Renal cortex interstitium (tissue), 11 donors: ENCODE results near the gene TSPOAP1. TPM values are rescaled to one million over a fixed set of nuclear protein-coding genes. Genes with fewer than 3 reads are reported as not detected.

ENCODE experiments used
- DNase-seq, 11 donors: peaks; one replicate each; pipeline ENCODE4 v3.0.0-alpha.2; 2013; ENCODE audit warnings: low read depth in 9 of 11, low spot score in 4 of 11; ENCODE audit errors: extremely low read depth in 1 of 11
- polyA plus RNA-seq, 3 donors: library from polyadenylated mRNA; unstranded; fragments of 120-200 nt; gene quantifications; one replicate each; pipeline ENCODE4 v1.2.1, GENCODE V29; 2013; ENCODE audit not compliant: insufficient read length in 3 of 3

Gene TSPOAP1
- polyA plus RNA-seq, 3 donors = 46.5 to 78.4 (median 52.6) TPM

DNA sequence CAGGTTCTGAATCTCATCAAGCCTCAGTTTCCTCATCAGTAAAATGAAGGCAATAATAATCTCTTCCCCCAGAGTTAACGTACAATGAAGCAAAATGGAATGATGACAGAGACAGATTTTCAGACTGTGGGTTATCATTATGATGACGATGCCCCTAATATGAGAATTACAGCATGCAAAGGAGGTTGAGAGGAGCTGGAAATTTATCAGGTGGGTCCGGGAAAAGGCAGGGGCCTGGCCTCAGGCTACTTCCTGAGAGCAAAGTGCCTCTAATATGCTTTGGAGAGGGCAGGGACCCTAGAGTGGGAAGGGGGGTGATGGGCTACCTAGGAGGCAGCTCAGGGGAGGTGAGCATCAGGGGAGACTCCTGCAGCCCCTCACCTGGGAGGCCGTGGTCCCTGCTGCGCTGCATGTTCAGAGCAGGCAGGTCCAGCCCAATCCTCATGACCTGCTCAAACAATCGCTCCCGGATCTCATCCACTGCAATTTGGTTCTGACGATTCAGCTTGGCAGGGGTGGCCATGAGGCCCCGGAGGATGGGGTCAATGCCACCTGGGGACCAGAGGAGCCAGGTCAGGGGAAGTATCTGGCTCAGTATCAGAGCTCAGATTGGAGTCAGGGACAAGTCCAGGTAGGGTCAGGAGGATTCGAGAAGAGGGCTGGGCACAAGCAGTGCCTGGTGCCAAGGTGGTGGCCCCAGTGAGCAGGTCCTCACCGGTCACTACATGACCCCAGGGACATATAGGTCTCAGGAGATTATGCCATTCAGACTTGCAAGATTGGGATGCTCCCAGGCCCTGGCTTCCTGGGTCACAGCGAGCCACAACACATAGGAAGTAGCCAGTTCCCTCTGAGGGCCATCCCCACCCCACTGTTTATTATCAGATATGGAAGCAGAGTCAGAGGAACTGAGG, 56.0 kb downstream of the TSPOAP1 start:
- no peak for DNase-seq

DNA sequence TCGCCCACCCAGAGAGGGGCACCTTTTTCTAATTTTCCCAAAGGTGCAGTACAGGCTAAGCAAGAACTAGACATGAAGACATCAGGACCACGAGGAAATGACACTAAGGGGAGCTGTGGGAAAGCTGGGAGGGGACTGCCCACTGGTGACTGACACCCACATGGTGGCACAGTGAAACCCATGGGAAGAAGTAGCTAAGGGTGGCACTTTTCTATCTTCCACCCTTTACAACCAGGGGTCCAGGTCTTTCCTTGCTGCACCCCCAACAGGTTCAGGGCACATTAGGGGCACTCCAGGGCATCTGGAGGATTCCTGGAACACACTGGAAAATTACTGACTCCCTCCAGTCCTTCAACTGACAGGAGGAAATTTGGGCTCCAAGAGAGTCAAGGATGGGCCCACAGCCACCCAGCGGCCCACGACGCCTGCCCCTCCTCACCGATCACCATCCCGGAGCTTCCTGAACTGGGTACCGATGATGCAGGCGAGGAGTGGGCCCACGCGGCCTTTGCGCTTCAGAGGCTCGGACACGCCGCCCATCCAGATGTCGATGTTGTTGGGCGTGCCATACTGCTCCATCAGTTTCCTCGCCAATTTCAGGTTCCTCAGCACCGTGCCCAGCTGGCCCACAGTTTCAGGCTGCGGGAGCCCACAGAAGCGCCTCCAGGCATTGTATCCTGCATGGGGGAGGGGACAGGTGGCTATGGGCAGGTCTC, 57.2 kb downstream of the TSPOAP1 start:
- no peak for DNase-seq

DNA sequence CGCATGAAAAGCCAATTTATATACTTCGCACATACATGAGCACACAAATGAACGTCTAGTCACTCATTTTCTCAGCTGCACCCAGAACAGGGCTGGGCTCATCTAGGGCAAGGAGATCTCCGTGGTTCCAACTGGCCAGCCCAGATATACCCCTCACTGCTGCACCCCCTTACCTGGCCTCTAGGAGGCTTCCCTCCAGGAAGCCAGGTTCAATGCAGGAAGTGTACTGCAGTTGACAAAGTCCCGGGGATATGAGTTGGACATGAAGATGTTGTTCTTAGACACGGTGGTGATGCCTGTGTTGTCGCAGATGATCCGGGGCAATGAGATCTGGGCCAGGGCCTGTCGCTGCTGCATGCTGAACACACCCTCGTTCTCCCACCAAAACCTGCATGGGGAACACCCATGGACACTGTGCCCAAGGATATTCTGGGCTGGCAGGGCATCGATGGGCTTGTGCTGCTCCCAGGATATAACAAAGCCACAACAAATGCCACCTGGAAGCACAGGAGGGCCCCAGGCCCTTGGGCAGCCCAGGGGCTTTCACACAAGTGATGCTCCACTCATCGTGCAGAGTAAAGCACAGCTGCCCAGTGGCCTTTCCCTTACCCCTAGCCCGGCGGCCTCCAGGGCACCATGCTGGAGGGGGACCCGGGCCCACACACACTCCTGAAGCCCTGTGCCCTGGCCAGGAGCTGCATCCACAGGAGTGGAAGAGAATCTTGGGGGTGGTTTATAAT, 57.9 kb downstream of the TSPOAP1 start:
- no peak for DNase-seq

DNA sequence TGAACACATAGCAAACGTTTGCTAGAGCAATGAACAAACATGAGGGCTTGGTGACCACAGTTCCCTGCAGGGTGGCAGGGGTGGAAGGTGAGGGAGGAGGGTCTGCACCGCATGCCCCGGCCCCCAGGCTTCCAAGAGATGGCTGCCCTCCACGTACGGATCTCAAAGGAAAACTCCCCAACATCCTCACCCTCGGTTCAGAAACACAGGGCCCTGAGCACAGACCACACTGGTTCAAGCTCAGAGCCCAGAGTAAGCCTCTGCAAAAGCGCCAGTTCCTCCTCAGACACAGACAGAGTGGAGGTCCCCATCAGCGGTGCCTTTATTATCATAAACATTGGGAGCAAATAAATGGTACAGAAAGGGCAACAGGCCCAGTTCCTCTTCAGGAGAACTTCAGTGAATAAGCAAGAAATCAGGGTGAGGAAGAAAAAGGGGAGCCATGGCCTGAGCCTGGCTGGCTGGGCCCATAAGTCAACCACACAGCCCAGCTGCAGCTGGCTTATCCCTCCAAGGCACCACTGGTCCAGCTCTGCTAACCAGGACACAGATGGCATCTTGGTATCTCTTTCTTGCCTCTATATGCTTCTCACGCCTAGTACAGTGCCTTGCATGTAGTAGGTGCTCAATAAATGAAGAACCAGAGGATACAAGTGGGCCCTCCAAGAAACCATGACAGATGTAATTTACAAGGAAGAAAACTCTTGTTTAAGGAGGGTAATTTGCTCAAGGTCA, 58.9 kb downstream of the TSPOAP1 start:
- no peak for DNase-seq

DNA sequence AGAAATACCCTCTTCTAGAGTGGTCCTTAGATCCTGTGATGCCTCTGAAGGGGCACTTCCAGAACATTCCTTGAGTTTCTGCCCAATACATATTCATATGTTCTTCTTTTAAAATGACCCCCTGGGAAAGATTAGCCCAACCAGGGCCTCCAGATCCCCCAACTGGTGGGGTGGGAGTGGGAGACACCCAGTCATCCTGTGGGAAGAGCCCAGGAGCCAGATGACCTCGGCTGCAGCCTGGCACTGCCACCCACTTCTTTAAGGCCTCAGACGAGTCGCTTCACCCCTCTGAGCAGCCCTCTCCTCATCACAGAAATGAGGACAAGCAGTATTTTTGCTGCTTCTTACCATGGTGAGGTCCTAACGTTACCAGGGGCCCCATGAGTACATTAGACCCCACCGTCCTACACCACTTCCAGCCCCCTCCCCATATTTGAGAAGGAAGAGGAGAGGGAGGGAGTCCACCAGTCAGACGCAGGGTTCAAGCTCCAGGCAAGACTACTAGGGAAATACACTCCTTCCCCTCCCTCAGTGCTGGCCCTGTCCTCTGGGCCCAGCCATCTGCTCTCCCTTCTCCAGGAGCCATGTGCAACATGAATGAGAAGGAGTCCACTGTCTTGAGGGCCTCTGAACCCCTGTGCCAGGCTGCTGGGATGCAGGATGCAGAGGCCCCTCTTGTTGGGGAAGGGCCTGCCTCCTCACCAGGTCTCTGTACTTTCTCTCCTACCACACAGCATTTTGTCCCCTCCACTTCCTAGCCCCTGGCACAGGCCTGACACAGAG, 59.6 kb downstream of the TSPOAP1 start:
- no peak for DNase-seq

DNA sequence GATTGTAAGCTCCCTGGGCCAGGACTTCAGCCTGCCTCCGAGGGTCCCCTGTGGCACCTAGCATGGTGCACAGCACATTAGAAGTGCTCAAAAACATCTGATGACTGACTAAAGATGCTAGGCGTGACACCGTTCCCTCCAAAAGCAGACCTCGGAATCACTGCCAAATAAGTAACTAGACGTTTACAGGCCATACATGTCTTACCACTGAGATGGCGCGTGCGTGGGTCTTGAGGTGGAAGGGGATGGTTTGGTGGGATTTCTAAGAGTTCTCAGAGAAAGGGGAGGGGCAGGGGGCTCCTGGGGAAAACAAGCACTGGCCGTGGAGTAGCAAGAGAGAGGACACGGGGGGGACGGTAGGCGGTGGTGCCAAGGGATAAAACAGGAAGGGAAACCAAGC, 60.3 kb downstream of the TSPOAP1 start:
- DNase-seq = no peak

DNA sequence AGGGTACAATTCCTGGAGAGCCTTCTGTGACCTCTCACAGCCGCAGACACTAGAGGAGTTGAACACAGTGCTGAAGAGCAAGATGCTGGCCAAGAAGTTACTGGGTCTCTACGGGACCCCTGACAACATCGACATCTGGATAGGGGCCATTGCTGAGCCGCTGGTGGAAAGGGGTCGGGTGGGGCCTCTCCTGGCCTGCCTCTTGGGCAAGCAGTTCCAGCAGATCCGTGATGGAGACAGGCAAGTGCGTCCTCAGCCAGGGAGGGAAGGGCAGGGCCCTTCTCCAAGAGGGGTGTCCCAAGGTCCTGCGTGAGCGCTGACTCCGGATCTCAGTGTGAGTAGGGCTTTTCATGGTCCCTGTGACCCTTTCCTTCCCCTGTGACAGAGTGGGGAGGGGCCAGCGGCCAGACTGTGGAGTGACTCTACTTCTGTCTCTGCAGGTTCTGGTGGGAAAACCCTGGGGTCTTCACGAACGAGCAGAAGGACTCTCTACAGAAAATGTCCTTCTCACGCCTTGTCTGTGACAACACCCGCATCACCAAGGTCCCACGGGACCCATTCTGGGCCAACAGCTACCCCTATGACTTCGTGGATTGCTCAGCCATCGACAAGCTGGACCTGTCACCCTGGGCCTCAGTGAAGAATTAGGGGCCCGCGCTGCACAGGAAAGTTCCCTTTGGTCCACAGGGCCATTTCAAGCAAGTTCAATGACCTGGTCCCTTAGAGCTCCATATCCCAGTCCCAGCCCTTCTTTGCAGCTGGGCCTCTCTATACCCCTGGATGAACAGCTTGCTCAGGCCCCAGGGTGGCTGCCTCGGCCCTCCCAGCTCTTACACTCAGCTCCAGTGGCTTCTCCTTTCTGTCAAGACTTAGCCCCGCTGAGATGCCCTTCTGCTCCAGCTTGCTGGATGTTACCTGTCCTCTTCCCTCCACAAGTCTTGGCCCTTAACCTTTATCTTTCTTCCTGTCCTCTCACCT, 61.0 kb downstream of the TSPOAP1 start:
- DNase-seq = no peak

DNA sequence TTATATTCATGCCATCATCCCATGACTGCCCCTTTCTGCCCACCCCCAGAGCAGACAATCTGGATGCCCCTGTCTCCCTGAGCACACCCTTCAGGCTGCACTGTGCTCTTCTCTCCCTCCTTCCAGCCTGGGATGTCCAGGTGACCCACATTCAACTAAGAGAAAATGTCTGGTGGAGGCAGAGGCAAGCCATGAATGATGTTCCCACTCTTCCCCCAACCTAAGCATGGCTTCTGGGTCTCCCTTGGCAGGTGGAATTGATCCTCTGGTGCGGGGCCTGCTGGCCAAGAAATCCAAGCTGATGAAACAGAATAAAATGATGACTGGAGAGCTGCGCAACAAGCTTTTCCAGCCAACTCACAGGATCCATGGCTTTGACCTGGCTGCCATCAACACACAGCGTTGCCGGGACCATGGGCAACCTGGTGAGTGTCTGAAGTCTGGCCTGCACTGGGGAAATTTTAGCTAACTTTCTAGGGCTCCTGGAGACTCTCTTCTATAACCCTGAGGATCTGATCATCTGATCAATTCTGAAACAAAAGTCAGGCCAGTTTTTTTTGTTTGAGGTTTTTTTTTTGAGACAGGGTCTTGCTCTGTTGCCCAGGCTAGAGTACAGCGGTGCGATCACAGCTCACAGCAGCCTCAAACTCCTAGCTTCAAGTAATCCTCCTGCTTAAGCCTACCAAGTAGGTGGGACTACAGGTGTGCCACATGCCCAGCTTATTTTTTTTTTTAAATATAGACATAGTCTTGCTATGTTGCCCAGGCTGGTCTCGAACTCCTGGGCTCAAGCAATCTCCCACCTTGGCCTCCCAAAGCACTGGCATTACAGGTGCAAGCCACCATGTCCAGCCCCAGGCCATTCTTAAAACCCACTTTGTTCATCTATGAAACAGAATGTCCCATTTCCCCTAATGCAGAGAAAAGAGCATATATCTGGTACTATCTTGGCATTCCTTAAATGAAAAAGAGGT, 62.4 kb downstream of the TSPOAP1 start:
- DNase-seq = no peak

DNA sequence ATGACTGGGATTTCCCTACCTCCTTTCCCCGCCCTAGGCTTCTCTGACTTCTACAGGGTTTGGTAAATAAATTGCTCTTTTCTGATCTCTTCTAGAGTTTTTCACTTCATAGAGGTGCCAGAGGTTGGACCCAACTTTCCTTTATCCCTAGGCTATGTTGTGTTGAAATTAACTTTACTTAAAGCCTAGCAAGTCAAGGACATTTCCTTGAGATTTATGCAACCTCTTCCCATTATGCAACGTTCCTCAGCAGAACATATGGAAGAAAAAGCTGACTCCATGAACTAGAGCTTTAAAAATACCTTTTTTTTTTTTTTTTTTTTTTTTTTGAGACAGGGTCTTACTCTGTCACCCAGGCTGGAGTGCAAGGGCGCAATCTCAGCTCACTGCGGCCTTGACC, 63.3 kb downstream of the TSPOAP1 start:
- DNase-seq = no peak

DNA sequence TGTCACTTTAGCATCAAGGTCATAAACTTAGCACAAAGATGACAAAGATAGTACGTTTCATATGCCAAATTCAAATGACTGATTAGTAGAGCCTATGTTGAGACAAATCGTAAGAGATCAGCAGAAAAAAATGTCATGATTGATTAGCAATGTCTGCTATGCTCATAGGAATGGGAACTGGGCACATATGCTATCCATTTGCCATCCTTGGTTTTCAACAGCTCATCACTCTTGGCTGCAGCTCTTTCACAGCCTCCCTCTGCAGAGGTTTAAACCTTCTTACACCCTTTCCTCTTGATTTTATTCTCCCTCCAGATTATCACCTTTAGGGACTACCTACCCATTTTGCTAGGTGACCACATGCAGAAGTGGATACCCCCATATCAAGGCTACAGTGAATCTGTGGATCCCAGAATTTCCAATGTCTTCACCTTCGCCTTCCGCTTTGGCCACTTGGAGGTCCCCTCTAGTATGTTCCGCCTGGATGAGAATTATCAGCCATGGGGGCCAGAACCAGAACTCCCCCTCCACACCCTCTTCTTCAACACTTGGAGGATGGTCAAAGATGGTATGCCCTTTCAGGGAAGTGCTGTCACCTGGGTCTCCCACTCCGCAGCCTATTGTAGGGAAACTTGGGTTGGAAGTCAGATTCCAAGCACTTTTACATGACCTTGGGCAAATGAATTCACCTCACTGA, 64.0 kb downstream of the TSPOAP1 start:
- DNase-seq = no peak

DNA sequence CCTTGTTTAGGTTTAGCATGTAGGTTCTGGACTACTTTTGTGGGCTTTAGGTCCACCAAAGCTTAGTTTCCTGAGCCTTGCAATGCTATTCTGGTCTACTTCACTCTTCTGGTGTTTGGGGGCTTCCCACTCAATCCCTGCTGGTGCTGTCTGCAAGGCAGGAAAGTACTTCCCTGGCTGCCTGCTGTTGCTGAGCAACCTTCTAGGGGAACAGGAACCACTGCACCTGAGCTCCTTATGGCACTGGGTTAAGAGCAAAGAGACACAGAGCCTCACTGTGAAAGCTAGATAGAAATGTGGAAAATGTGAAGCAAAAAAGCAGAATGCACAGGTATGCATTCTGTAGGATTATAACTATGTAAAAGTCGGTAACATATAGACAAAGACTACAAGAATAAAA, 64.8 kb downstream of the TSPOAP1 start:
- no peak for DNase-seq

DNA sequence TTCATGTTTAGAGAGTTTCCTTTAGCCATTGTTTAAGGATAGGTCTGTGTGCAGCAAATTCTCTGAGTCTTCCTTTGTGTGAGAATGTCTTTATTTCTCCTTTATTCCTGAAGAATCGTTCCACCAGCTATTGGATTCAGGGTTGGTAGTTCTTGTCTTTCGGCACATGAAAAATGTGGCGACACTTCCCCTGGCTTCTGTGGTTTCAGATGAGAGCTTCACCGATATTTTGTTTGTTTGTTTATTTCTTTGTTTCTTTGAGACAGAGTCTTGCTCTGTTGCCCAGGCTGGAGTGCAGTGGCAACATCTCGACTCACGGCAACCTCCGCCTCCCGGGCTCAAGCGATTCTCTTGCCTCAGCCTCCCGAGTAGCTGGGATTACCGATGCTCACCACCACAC, 66.4 kb downstream of the TSPOAP1 start:
- no peak for DNase-seq

DNA sequence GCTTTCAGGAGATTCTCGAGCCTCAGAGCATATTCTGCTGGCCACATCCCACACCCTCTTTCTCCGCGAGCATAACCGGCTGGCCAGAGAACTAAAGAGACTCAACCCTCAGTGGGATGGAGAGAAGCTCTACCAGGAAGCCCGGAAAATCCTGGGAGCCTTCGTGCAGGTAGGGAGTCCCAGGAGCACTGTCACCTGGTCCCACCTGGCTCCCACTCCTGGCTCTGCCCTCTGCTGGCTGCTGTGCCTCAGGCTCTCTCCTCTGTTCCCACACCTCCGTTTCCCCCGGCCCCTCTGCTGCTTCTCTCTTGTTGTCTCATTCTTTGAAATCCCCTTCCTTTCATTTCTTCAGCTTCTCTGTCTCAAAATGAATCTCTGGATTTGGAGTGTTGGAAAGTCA, 73.8 kb downstream of the TSPOAP1 start:
- DNase-seq = no peak

DNA sequence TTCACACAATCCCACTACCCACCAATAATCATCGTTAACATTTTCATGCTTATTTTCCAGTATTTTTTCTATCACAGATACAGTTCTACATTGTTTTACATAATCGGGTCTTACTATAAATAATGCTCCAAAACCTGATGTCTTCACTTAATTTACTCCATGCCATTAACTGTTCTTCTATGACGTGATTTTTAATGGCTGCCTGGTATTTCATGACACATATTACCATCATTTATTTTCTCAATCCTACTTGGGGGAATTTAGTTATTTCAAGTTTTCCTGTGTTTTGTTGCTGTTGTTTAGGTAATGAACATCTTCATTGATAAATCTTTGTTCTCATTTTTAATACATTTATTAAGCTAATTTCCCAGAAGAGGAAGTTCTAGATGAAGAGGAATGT, 75.5 kb downstream of the TSPOAP1 start:
- no peak for DNase-seq

DNA sequence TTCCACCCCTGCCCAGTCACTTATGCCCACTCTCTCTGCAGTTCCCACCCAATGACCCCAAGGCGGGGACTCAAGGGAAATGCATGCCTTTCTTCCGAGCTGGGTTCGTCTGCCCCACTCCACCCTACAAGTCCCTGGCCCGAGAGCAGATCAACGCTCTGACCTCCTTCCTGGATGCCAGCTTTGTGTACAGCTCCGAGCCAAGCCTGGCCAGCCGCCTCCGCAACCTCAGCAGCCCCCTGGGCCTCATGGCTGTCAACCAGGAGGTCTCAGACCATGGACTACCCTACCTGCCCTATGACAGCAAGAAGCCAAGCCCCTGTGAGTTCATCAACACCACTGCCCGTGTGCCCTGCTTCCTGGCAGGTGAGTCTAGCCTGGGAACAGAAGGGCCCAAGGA, 76.5 kb downstream of the TSPOAP1 start:
- DNase-seq = no peak
